Suppressor macrophage treated with lipopolysaccharide for 1 hour (primary cell): ENCODE results near the gene UGT1A5.

Experiments used
- DNase-seq, 3 donors: peaks; one replicate each; pipeline ENCODE4 v3.0.0-alpha.2; 2020 to 2022

Gene UGT1A5

DNA sequence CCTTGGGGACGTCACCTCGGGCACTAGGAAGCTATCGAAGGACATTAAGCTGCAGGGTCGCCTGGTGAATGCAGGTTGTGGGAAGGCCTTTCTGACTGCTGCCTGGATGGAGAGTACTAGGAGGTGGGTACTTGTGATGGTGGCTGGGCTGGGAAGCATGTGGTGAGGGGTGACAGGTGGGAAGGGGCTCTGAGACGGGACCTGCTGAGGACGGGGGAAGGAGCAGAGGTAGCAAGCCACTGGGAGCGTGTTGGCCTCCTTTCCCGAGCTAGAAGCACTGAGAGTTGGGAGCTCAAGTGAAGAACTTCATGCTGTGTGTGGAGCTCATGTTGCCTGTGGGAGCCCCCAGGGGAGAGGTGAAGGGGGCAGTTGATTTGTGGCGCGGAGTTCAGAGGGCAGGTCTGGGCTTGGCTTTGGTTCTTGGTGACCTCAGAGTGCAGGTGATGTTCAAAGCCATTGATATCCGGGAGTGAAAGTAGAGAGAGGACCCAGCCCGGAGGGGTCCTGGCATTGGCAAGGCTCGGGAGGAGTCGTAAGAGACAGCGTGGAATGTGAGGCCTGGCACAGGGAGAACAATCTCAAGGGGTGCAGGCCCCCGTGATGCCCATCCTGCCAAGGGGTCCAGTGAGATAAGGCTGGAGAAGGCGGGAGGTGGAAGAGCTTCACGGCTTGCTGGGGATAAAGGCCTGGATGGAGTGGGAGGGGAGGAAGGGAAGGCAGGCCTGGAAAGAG lies 78.6 kb downstream of the UGT1A5 start:
- no peak for DNase-seq

DNA sequence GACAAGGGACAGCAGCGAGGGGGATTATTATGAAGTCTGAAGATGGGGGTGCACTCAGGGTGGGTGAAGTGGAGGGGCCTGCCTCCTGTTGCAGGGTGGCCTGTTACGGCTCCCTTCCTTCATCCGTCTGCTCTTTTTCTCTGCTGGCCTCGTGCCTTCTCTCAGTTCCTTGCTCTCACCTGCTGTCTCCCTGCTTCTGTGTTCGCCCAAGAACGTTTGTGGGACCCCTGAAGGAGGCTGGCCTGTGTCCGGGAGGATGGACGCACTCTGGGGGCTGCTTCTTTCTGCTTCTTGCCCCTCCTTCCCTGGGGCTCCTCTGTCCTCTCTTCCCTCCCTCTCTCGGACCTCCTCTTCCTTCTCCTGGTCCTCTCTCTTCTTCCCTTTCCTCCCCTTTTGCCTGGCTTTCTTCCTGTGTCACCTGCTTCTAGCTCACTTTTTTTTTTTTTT lies 79.2 kb downstream of the UGT1A5 start:
- DNase-seq, result no peak

GRCh38 chr2:233792720-233793119 lies 80.0 kb downstream of the UGT1A5 start:
- DNase-seq, result no peak

- DNase-seq, result no peak
These were observed 80.9 kb downstream of the UGT1A5 start for GRCh38 chr2:233793465-233794127.

GRCh38 chr2:233794128-233794658 lies 81.5 kb downstream of the UGT1A5 start:
- no peak for DNase-seq

DNA sequence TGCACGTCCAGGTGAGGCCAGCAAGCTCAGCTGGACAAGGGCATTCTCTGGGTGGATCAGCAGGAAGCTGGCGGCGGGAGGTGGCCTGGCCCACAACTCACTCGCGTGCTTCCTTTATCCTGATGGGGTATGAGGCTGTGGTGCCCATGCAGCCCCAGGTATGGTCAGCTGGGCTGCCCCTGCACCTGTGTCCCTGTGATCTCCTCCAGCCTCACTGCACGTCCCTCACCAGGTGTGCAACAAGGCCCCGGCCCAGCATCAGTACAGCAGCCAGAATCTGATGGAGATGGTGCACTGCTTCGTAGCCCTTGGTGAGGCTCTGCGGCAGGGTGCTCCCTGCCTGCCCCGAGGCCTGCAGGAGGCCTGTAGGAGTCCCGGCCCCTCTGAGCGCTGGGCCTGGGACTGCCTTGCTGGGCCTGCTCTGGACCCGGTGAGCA lies 83.0 kb downstream of the UGT1A5 start:
- no peak for DNase-seq

GRCh38 chr2:233796254-233796653 lies 83.5 kb downstream of the UGT1A5 start:
- DNase-seq, result no peak

DNA sequence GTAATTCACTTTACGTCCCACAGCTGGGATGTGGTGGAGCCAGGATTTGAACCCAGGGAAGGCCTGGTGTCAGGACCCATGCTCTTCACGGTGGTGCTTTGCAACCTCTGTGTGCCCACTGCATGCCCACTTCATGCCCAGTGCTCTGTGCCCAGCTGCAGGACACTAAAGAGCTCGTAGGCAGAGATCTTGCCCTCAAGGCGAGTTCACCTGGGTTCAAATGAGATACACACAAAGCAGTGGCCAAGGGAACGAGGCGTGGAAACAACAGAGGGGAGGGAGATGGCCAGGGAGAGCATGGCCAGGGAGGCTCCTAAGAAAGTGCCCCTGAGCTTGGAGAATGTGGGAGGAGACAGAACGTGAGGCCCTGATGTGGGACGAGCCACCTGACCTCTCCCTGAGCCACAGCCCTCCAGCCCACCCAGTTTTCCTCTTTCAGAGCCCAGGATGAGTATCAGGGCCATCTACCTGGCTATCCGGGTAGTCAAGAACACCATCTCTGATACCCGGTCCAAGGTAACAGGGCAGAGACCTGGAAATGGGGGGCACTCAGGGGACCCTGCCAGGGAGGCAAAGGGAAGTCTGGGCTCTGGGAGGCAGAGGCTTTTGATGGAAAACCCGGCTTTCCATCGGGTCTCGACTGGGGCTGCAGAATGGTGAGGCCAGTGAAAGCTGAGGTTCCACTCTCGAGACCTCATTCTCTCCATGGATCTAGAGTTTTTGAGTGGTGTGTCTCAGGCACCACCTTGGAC lies 85.8 kb downstream of the UGT1A5 start:
- DNase-seq, result no peak

GRCh38 chr2:233799087-233799665 lies 86.5 kb downstream of the UGT1A5 start:
- no peak for DNase-seq

DNA sequence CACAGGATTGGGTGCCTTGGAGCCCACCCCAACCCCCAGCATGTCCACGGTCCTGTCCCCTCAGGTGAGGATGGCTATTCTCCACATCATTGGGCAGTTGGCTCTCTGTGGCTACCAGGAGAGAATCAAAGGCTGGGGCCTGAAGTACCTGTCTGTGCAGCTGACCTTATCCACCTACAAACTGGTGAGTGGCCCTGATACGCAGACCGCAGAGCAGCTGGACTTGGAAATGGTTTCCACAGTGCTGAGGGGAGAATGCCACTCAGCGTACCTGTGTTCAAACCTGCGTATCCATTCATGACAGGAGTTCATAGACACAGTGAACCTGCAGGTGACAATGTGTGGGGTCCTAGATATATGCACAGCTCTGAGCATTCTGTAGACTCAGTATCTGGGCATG lies 87.0 kb downstream of the UGT1A5 start:
- no peak for DNase-seq

- DNase-seq, result no peak
These were observed 87.5 kb downstream of the UGT1A5 start for GRCh38 chr2:233800208-233800607.

GRCh38 chr2:233801357-233802131 lies 88.8 kb downstream of the UGT1A5 start:
- DNase-seq, result no peak

GRCh38 chr2:233802132-233802815 lies 89.6 kb downstream of the UGT1A5 start:
- DNase-seq, result no peak

- no peak for DNase-seq
These were observed 90.7 kb downstream of the UGT1A5 start for GRCh38 chr2:233803292-233803911.

GRCh38 chr2:233803994-233804393 lies 91.3 kb downstream of the UGT1A5 start:
- DNase-seq, result no peak

GRCh38 chr2:233807215-233807865 lies 94.6 kb downstream of the UGT1A5 start:
- no peak for DNase-seq

DNA sequence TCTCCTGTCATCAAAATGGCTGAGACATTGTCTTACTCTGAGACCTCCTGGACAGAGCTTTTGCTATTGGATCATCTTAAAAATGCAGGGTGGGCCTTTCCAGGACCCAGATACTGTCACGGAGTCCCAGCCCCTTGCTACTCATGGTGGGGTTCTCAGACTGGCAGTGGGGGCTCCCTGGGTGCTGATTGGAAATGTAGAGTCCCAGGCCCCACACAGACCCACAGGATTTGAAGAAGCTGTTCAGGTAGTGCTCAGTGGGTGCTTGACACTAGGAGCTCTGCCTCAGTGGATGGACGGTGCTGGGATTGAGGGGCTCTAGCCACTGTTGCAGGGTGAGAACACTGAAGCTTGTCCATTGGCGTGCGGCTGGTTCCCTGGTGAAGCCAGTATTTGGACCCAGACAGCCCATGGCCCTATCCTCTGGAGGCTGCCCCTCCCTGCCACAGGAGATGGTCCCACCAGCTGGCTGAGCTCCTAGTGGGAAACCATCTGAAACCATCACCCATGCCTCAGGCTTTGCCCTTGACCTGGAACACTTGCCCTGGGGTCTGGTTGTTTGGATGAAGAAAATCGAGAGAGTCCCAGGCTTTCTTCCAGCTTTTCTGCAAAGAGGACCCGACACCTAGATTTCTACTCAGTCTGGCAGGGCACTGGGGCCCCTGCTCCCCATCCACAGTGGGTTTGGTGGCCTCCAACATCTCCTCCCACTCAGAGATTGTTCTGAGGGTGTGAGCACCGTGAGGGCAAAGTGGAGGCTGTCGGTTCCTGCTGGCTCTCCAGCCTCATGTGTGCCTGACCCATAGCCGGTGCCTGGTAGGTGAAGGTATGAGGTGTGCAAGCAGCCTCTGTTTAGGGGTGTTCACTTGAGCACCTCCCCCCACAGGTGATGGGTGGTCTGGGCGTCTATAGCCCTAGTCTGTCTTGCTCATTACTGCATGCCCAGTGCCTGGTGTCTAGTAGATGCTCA lies 95.5 kb downstream of the UGT1A5 start:
- DNase-seq, result no peak

GRCh38 chr2:233810385-233810784 lies 97.7 kb downstream of the UGT1A5 start:
- DNase-seq, result peak in 1 of 3 donors; percentile 12

DNA sequence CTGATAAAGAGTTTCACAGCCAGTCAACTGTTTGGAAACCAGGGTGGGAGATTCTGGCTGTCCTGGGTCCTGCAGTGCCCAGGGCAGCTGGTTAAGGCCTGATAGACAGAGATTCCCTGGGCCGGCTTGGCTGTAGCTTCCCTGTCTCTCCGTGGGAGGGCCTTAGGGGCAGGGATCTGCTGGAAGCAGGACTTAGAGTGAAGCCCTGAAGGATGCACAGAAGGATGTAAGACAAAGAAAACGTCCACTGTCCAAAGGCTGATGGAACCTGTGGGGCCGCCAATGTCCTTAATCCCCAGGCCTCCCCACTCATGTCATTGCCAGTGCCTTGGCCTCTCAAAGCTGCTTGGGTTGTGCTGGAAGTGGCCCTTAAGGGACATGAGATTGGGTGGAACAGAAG lies 98.4 kb downstream of the UGT1A5 start:
- DNase-seq, result no peak
